ENCODE results near the gene GRM8.

GRM8 gene

DNA sequence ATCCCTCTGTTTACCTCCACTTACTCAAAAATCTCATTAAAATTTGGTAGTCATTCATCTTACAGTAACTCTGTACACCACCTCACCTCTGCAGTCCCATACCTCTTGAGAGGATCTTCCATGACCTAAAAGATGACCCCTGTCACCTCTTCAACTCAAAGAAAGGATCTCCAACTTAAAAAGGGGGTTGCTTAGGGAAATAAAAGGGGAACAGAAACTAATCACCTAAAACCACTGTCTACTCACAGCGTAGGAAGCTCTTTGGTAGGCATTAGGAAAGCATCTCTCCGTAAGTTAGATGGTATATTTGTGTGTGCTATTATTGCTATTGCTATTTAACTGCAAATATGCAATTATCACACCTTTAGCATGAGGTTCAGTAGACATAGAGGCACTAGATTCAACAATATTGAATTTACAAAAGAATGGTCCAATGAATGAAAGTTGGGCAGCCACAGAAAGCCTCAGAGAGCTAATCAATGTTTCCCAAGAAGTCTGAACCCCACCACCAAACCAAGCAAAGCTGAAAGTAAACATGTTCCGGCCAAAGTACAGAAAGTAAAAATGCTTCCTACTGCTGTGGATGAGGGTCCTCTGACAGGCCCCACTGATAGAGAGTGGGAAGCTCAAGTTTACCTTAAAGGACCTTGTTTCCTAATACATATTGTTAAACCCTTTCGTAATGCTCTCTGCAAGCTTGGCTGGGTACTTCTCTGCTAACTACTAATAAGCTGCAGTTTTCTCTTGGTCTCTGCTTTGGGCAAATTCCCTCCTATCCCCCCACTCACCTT, 105.8 kb downstream of the GRM8 start:
- no peak for DNase-seq

DNA sequence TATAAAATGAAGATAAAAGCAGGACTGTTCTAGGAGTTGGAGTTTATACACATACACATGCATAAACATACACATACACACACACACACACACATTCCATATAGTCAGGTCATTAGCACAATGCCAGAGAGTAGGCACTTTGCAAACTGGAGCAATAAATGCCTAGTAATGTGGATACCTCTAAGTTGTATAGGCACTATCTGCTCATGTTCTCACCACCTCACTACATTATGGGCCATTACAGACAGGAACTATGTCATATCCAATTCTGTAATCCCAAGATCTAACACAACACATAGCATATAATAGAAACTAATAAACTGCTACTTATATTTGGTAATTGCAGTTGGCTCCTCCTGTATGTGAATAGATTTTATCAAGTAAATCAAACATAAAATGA, 115.6 kb downstream of the GRM8 start:
- no peak for DNase-seq

GRCh38 chr7:127135871-127136485, 116.8 kb downstream of the GRM8 start:
- no peak for DNase-seq

- no peak for DNase-seq
Observed at GRCh38 chr7:127123220-127123619, 129.5 kb downstream of the GRM8 start.

DNA sequence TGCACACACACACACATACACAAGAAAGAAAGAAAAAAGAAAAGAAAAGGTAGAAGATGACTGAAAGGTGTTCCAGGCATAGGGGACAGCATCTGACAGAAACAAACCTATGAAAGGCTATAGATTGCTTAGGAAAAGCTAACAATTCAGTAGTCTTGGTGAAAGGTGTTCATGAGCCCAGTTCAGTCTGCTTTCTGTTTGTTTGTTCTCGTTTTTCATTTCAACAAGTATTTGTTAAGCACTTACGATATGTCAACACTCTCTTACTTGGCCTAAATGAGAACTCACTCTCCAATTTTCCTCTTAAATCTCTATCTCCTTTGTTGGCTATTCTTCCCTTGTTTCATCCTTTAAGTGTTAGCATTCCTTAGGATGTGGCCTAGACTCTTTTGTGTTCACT, 133.2 kb downstream of the GRM8 start:
- no peak for DNase-seq

GRCh38 chr7:127114742-127115265, 137.9 kb downstream of the GRM8 start:
- no peak for DNase-seq

GRCh38 chr7:127107601-127108007, 145.1 kb downstream of the GRM8 start:
- DNase-seq = peak; percentile 8

- no peak for DNase-seq
Observed at GRCh38 chr7:127093340-127093739, 159.4 kb downstream of the GRM8 start.

GRCh38 chr7:127091620-127092019, 161.1 kb downstream of the GRM8 start:
- DNase-seq = no peak

GRCh38 chr7:127089146-127089545, 163.6 kb downstream of the GRM8 start:
- no peak for DNase-seq

GRCh38 chr7:127081539-127081938, 171.2 kb downstream of the GRM8 start:
- DNase-seq = no peak

GRCh38 chr7:127080576-127080975, 172.2 kb downstream of the GRM8 start:
- no peak for DNase-seq

DNA sequence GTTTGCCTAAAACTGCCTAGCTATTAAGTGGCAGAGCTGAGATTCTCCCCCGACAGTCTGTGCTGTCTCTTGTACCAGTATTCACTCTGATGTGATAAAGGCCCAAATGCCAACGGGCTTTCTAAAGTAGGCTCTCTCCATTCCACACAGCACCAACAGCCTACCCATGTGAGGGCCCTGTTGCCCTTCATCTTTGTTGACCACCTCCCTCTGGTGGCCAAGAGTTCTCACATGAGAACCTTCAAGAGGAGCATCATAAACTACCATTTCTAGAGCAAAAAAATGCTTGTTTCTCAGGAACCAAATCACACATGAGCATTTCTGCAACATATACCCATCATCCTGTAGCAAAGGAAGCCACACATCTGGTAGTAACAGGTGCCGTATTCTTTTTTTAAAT, 185.8 kb downstream of the GRM8 start:
- no peak for DNase-seq

DNA sequence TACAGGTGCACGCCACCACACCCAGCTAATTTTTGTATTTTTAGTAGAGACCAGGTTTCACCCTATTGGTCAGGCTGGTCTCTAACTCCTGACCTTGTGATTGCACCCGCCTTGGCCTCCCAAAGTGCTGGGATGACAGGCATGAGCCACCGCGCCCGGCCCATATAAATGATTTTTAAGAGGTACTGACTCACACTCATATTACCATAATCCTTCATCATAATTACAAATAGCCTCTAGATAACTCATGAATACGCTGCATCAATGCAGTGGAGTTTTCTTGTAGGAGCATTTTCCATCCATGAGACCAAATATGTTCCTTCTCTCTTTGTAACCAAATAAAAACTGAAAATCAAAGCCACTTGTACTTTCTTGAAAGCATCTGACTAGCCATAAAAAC, 193.3 kb downstream of the GRM8 start:
- DNase-seq = no peak

GRCh38 chr7:127057918-127058317, 194.8 kb downstream of the GRM8 start:
- no peak for DNase-seq

GRCh38 chr7:127056202-127056601, 196.5 kb downstream of the GRM8 start:
- DNase-seq = no peak

DNA sequence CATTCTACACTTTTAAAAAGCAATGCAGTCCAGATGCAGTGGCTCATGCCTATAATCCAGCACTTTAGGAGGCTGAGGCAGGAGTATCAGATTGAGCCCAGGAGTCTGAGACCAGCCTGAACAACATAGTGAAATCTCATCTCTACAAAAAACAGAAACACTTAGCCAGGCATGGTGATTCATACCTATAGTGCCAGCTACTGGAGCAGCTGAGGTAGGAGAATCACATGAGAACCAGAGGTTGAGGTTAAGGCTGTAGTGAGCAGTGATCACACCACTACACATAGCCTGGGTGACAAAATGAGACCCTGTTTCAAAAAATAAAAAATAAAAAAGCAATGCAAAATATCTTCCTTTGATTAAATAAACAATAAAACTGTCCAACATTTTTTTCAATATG, 205.2 kb downstream of the GRM8 start:
- DNase-seq = no peak

DNA sequence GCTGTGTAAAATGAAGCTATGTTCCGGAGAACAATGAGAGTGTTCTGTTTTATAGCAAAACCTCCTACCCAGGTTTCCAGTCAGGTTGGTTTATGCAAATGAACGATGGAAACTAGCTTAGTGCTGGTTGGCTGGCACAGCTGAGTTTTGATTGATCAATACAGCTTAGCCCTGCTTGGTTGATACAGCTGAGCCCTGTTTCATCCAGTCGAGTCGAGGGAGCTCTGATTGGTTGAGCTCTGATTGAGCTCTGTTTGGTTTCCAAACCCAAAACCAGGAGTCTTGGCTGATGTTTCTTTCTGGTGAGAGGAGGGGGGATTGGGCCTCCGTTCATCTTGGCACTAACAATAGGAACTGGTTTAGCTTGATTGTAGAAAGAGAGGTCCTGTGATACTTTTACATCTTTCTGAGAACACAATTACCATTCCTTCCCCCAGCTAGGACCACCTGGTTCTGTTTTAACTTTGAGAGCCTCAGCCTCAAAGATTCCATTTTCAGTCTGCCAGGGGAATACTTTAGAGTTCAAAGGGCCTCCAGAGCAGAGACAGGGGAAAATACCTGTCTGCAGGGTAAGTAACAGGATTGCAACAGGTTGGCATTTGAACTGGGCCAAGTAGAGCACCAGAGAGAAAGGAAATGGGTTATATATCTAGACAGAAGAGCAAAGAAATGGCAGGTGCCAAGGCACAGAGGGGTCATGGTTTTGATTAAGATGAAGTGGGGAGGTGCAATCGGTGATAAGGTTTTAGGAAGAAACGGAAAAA, 210.9 kb downstream of the GRM8 start:
- DNase-seq = no peak

- DNase-seq = no peak
Observed at GRCh38 chr7:127040042-127040441, 212.7 kb downstream of the GRM8 start.

GRCh38 chr7:127039541-127039940, 213.2 kb downstream of the GRM8 start:
- DNase-seq = no peak

GRCh38 chr7:127035203-127035849, 217.4 kb downstream of the GRM8 start:
- no peak for DNase-seq

- no peak for DNase-seq
Observed at GRCh38 chr7:127034186-127034806, 218.4 kb downstream of the GRM8 start.

- DNase-seq = no peak
Observed at GRCh38 chr7:127029823-127030222, 222.9 kb downstream of the GRM8 start.

Data from CD4-positive, alpha-beta T cell treated with Interleukin-6 for 4 hours (primary cell).